Thoracic aorta (tissue), 2 donors: ENCODE results near the gene FKBP11. TPM values are rescaled to one million over a fixed set of nuclear protein-coding genes. Genes with fewer than 3 reads are reported as not detected.
"Not testable (repeated sequence)": the region's sequence is repeated elsewhere in the genome, so short reads cannot be mapped to it uniquely, and the experiment has no call there.

Source experiments
- ATAC-seq: fragments of 150-250 bp; one replicate; pipeline ENCODE4 v1.8.0; 2017; ENCODE audit warnings: low read depth; ENCODE audit not compliant: insufficient number of reproducible peaks, low FRiP score
- DNase-seq: peaks from one replicate; pipeline ENCODE4 v3.0.0-alpha.2; 2020; ENCODE audit warnings: low spot score
- H3K27ac ChIP-seq, 2 donors: fragments of 200-600 bp; sonication (generic); 1 replicate in 1 of 2; 2 replicates in 1 of 2; pipeline ENCODE4 v1.5.1; 2016; ENCODE audit warnings: mild to moderate bottlenecking in 2 of 2, moderate library complexity in 2 of 2
- H3K27me3 ChIP-seq: fragments of 200-600 bp; sonication (generic); replicated peaks from 2 replicates; pipeline ENCODE4 v1.6.0; 2016; ENCODE audit warnings: mild to moderate bottlenecking; ENCODE audit not compliant: insufficient read depth
- H3K36me3 ChIP-seq: fragments of 200-600 bp; sonication (generic); one replicate; pipeline ENCODE4 v1.5.1; 2016
- H3K4me1 ChIP-seq, 2 donors: fragments of 200-600 bp; sonication (generic); 1 replicate in 1 of 2; 2 replicates in 1 of 2; pipeline versions ENCODE4 v1.5.1 to v1.6.0; 2016; ENCODE audit warnings: low read depth in 2 of 2, mild to moderate bottlenecking in 1 of 2; ENCODE audit not compliant: control insufficient read depth in 1 of 2
- H3K4me3 ChIP-seq: fragments of 200-600 bp; sonication (generic); 2 replicates; pipeline ENCODE4 v1.5.1; 2016; ENCODE audit warnings: mild to moderate bottlenecking
- H3K9me3 ChIP-seq: fragments of 200-600 bp; sonication (generic); 2 replicates; pipeline ENCODE4 v1.5.1; 2016
- total RNA-seq, 2 donors: library from RNA; depleted of rRNA; stranded (reverse); fragments of >200 nt; gene quantifications; one replicate each; pipeline versions ENCODE4 v1.1.0 to v1.2.3, GENCODE V29; 2016
- TF ChIP-seq, protein P1 (sequence below): fragments of 200-600 bp; sonication (generic); IDR thresholded peaks from one replicate; pipeline ENCODE4 v1.5.1; 2019; ENCODE audit warnings: antibody characterized with exemption

The FKBP11 gene
- total RNA-seq, 2 donors from 2014 or later: 19.0 to 22.2 TPM

DNA sequence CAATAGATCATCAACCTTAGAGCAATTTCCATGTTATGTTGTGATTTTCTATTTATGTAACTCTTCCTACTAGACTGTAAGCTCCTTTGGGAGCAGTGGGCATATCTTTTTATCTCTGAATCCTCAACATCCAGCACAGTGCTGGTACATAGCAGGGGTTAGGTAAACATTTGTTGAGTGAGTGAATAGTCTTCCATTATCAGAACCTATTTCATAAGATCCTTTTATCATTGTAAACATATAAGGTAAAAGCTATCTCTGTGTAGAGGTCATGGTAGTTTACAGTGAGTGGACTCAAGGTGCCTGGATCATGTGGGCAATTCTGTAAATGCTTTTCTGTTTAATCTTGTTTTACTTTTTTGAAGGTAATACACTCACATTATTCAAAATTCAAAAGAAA lies 15.1 kb downstream of the FKBP11 start:
- DNase-seq: no peak
- Histone ChIP-seq H3K27me3 (no peaks in the 10 kb centered on the region), H3K4me1 (no peaks in the 10 kb centered on the region), H3K36me3 (no peaks in the 10 kb centered on the region), H3K27ac (no peak overlapping the region), H3K9me3 (no peaks in the 10 kb centered on the region), H3K4me3 (no peak overlapping the region)
- TF ChIP-seq, protein P1, sequence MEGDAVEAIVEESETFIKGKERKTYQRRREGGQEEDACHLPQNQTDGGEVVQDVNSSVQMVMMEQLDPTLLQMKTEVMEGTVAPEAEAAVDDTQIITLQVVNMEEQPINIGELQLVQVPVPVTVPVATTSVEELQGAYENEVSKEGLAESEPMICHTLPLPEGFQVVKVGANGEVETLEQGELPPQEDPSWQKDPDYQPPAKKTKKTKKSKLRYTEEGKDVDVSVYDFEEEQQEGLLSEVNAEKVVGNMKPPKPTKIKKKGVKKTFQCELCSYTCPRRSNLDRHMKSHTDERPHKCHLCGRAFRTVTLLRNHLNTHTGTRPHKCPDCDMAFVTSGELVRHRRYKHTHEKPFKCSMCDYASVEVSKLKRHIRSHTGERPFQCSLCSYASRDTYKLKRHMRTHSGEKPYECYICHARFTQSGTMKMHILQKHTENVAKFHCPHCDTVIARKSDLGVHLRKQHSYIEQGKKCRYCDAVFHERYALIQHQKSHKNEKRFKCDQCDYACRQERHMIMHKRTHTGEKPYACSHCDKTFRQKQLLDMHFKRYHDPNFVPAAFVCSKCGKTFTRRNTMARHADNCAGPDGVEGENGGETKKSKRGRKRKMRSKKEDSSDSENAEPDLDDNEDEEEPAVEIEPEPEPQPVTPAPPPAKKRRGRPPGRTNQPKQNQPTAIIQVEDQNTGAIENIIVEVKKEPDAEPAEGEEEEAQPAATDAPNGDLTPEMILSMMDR: no peak
- no peak for ATAC-seq

DNA sequence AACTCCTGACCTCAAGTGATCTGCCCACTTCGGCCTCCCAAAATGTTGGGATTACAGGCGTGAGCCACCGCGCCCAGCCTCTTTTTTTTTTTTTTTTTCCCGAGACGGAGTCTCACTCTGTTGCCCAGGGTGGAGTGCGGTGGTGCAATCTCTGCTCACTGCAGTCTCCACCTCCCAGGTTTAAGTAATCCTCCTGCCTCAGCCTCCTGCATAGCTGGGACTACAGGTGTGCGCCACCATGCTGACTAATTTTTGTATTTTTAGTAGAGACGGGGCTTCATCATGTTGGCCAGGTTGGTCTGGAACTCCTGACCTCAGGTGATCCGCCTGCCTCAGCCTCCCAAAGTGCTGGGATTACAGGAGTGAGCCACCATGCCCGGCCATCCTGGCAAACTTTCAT lies 15.6 kb downstream of the FKBP11 start:
- ATAC-seq, DNase-seq, H3K9me3 ChIP-seq, H3K4me3 ChIP-seq, H3K4me1 ChIP-seq, H3K36me3 ChIP-seq, H3K27me3 ChIP-seq, H3K27ac ChIP-seq: not testable (repeated sequence)

DNA sequence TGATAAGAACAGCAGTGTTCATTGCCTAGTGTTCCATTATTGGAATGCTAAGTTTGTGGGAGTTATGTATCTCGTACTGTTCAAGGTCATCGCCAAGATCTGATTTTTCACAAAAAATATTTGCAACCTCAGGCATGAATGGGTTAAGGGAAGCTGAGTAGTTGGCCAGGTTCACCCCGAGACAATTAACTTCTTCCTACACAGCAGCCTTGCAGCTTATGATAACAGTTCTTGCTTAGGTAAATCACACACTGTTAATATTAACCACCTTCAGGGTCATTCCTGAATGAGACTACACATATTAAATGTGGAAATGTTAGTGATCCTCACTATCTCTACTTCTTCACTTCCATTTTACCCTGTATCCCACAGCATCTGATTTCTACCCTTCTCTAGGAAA lies 18.0 kb downstream of the FKBP11 start:
- Histone ChIP-seq H3K4me3 (no peak overlapping the region), H3K27me3 (no peaks in the 10 kb centered on the region), H3K36me3 (no peaks in the 10 kb centered on the region), H3K4me1 (peaks cover 2 to 5% of the 10 kb centered on the region in 2 donors), H3K27ac (no peak overlapping the region), H3K9me3 (no peaks in the 10 kb centered on the region)
- no peak for ATAC-seq
- TF ChIP-seq, protein P1: no peak
- no peak for DNase-seq

DNA sequence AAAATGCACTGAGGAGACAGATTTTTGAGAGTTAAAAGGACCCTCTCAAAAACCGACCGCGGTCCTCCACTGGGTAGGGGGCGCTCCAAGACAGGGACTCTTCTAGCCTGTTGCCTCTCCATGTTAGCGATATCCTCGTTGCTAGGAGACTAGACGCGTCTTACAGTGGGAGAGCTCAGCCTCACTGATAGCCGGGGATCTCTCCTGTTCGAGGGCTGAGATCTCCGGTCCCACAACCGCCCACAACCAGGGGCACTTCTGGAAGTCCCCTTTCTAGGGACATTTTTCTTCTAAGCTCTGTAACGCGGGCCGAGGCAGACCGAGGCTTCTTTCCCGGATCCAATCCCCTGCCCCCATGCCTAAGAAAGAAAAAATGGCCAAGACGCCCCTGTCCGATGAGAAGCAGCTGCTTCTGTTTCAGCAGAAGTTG lies 21.3 kb downstream of the FKBP11 start:
- DNase-seq (no peak), ATAC-seq (peak; percentile 50)
- TF ChIP-seq, protein P1: peak; percentile 30
- no peaks in the 10 kb centered on the region for H3K9me3 ChIP-seq
- no peaks in the 10 kb centered on the region for H3K36me3 ChIP-seq
- H3K4me3 ChIP-seq: peak overlapping the region; percentile 78
- peaks cover 2 to 5% of the 10 kb centered on the region in 2 donors for H3K4me1 ChIP-seq
- H3K27ac ChIP-seq: no peak overlapping the region
- H3K27me3 ChIP-seq: no peaks in the 10 kb centered on the region

DNA sequence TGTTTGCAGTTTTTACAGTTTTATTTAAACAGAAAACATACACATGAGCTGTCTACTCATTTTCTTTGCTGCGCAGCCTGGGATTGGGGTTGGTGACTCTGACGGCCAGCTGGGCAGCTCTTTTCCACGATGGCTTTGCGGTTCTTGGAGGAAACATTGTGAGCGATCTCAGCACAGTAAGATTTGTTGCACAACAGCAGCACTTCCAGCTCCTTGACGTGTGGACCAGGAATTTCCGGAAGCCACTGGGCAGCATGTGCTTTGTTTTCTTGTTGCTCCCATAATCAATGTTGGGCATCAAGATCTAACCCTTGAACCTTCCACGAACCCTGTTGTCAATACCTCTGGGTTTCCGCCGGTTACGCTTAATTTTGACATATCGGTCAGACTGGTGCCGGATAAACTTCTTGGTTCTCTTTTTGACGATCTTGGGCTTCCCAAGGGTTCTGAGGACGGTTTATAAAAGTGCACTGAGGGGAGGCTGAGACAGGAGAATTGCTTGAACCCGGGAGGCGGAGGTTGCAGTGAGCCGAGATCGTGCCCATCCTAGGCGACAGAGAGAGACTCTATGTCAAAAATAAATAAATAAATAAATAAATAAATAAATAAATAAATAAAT lies 21.8 kb downstream of the FKBP11 start:
- Histone ChIP-seq H3K9me3 (no peaks in the 10 kb centered on the region), H3K27me3 (no peaks in the 10 kb centered on the region), H3K27ac (no peak overlapping the region), H3K4me3 (peak overlapping the region; percentile 78), H3K4me1 (peaks cover 2 to 5% of the 10 kb centered on the region in 2 donors), H3K36me3 (no peaks in the 10 kb centered on the region)
- DNase-seq (no peak), ATAC-seq (no peak)
- TF ChIP-seq, protein P1: no peak

DNA sequence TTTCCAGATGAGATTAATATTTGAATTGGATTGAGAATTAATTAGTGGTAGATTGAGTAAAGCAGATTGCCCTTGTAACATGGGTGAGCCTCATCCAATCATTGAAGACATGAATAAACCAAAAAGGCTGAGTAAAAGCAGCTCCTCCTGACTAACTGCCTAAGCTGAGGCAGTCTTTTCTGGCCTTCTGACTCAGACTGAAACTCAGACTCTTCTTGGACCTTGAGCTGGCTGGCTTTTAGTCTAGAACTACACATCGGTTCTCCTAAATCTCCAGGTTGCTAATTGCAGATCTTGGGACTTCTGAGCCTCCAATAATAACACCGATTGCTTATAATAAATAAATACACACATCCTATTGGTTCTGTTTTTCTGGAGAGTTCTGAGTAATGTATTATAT lies 24.0 kb downstream of the FKBP11 start:
- H3K27me3 ChIP-seq: no peaks in the 10 kb centered on the region
- no peak for DNase-seq
- TF ChIP-seq, protein P1: no peak
- H3K9me3 ChIP-seq: no peaks in the 10 kb centered on the region
- no peak for ATAC-seq
- peaks cover 2 to 5% of the 10 kb centered on the region in 2 donors for H3K4me1 ChIP-seq
- H3K36me3 ChIP-seq: no peaks in the 10 kb centered on the region
- no peak overlapping the region for H3K4me3 ChIP-seq
- no peak overlapping the region for H3K27ac ChIP-seq
